Mesenchymal stem cell (in vitro differentiated cells and primary cell): ENCODE data around the gene MBL2.

ENCODE experiments used
- DNase-seq: peaks from one replicate; pipeline ENCODE4 v3.0.0-alpha.2; 2013
- H2AFZ ChIP-seq: one replicate; pipeline ENCODE4 v1.6.1; 2013; ENCODE audit warnings: low read depth, mild to moderate bottlenecking, control low read depth, inconsistent platforms, low read length, moderate library complexity
- H2AK5ac ChIP-seq: 2 replicates; pipeline ENCODE4 v1.6.1; 2013; ENCODE audit warnings: low read length, moderate library complexity, mild to moderate bottlenecking, inconsistent platforms; ENCODE audit not compliant: severe bottlenecking
- H2BK120ac ChIP-seq: one replicate; pipeline ENCODE4 v1.6.1; 2013; ENCODE audit warnings: low read depth, mild to moderate bottlenecking, inconsistent platforms, low read length, moderate library complexity
- H2BK12ac ChIP-seq, 2 experiments: one replicate each; pipeline ENCODE4 v1.6.1; 2013; ENCODE audit warnings: inconsistent platforms in 2 of 2, low read length in 2 of 2, mild to moderate bottlenecking in 2 of 2, moderate library complexity in 2 of 2, control low read depth in 1 of 2
- H2BK15ac ChIP-seq: one replicate; pipeline ENCODE4 v1.6.1; 2013; ENCODE audit warnings: mild to moderate bottlenecking, low read depth, inconsistent platforms; ENCODE audit not compliant: poor library complexity, severe bottlenecking
- H2BK5ac ChIP-seq: 2 replicates; pipeline ENCODE4 v1.6.1; 2013; ENCODE audit warnings: low read depth, mild to moderate bottlenecking, low read length, control low read depth, inconsistent platforms; ENCODE audit not compliant: poor library complexity, severe bottlenecking
- H3K14ac ChIP-seq, 2 experiments: one replicate each; pipeline ENCODE4 v1.6.1; 2013; ENCODE audit warnings: inconsistent platforms in 2 of 2, low read length in 2 of 2, control low read depth in 1 of 2, mild to moderate bottlenecking in 1 of 2, moderate library complexity in 1 of 2
- H3K18ac ChIP-seq, 2 experiments: one replicate each; pipeline ENCODE4 v1.6.1; 2013; ENCODE audit warnings: inconsistent platforms in 2 of 2, low read length in 2 of 2, control low read depth in 1 of 2, low read depth in 1 of 2, mild to moderate bottlenecking in 1 of 2
- H3K23ac ChIP-seq, 2 experiments: one replicate each; pipeline ENCODE4 v1.6.1; 2013; ENCODE audit warnings: inconsistent platforms in 2 of 2, low read length in 2 of 2, mild to moderate bottlenecking in 2 of 2, moderate library complexity in 2 of 2, control low read depth in 1 of 2
- H3K27ac ChIP-seq: 2 replicates; pipeline ENCODE4 v1.5.1; 2013; ENCODE audit warnings: mild to moderate bottlenecking, moderate library complexity, low read length, control low read depth, inconsistent platforms; ENCODE audit not compliant: poor library complexity, severe bottlenecking
- H3K27me3 ChIP-seq, 2 experiments: 2 replicates each; pipeline versions ENCODE4 v1.6.1 to v1.7.0; 2013; ENCODE audit warnings: low read length in 2 of 2, mild to moderate bottlenecking in 2 of 2, moderate library complexity in 2 of 2, control low read depth in 1 of 2, inconsistent platforms in 1 of 2; ENCODE audit not compliant: control insufficient read depth in 1 of 2, insufficient read depth in 1 of 2
- H3K36me3 ChIP-seq, 2 experiments: 2 replicates each; pipeline versions ENCODE4 v1.6.1 to v1.7.0; 2013; ENCODE audit warnings: low read length in 2 of 2, control low read depth in 1 of 2, inconsistent platforms in 1 of 2, low read depth in 1 of 2, mild to moderate bottlenecking in 1 of 2; ENCODE audit not compliant: insufficient read depth in 2 of 2, control insufficient read depth in 1 of 2
- H3K4ac ChIP-seq, 2 experiments: one replicate each; pipeline ENCODE4 v1.6.1; 2013; ENCODE audit warnings: inconsistent platforms in 2 of 2, low read length in 2 of 2, mild to moderate bottlenecking in 2 of 2, moderate library complexity in 2 of 2, control low read depth in 1 of 2, low read depth in 1 of 2
- H3K4me1 ChIP-seq: 2 replicates; pipeline ENCODE4 v1.6.1; 2013; ENCODE audit warnings: low read depth, low read length, control low read depth; ENCODE audit not compliant: control insufficient read depth, insufficient read depth
- H3K4me2 ChIP-seq: 2 replicates; pipeline ENCODE4 v1.6.1; 2013; ENCODE audit warnings: low read length, mild to moderate bottlenecking, inconsistent platforms; ENCODE audit not compliant: poor library complexity, severe bottlenecking
- H3K4me3 ChIP-seq, 2 experiments: 2 replicates each; pipeline versions ENCODE4 v1.5.1 to v1.7.0; 2013; ENCODE audit warnings: low read length in 2 of 2, mild to moderate bottlenecking in 2 of 2, control low read depth in 1 of 2, low read depth in 1 of 2; ENCODE audit not compliant: insufficient read depth in 1 of 2
- H3K79me1 ChIP-seq: replicated peaks from 2 replicates; pipeline ENCODE4 v1.6.1; 2013; ENCODE audit warnings: mild to moderate bottlenecking, control low read depth, low read length, inconsistent platforms; ENCODE audit not compliant: poor library complexity, severe bottlenecking
- H3K9ac ChIP-seq: 2 replicates; pipeline ENCODE4 v1.7.0; 2013; ENCODE audit warnings: mild to moderate bottlenecking, low read length, moderate library complexity
- H3K9me3 ChIP-seq: 2 replicates; pipeline ENCODE4 v1.7.0; 2013; ENCODE audit warnings: mild to moderate bottlenecking, low read length; ENCODE audit not compliant: control insufficient read depth
- H4K8ac ChIP-seq: one replicate; pipeline ENCODE4 v1.6.1; 2013; ENCODE audit warnings: inconsistent platforms, mild to moderate bottlenecking, low read length, moderate library complexity
- H4K91ac ChIP-seq: one replicate; pipeline ENCODE4 v1.6.1; 2013; ENCODE audit warnings: mild to moderate bottlenecking, low read length, inconsistent platforms
- WGBS: methylation state at CpG from one replicate; pipeline ENCODE4 v1.1.7; 2013; ENCODE audit warnings: mixed read lengths; 5-methylcytosine and 5-hydroxymethylcytosine counted together

MBL2 gene

DNA sequence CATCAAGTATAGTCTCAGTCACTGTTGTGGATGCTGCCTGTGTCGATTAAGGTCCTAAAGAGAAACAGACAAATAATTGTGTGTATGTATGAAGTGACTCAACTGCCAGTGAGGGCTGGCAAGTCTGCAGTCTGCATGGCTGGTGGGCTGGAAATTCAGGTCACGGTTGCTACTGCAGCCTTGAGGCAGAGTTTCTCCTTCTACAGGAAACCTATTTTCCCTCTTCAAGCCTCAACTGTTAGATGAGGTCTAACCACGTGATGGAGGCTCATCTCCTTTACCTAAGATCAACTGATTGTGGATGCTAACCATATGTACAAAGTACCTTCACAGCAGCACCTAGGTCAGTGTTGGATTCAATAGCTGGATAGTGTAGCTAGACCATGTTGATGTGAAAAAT, 29.9 kb downstream of the MBL2 start:
- DNase-seq, result no peak
- no peaks in the 10 kb centered on the region for H3K79me1 ChIP-seq
- no peak overlapping the region for H2BK5ac ChIP-seq
- H3K27me3 ChIP-seq, result peaks cover 0 to 39% of the 10 kb centered on the region in 2 experiments
- H3K18ac ChIP-seq, result no peak overlapping the region
- no peak overlapping the region for H3K27ac ChIP-seq
- H3K9ac ChIP-seq, result no peak overlapping the region
- H3K4me2 ChIP-seq, result no peak overlapping the region
- no peak overlapping the region for H3K4ac ChIP-seq
- no peaks in the 10 kb centered on the region for H3K36me3 ChIP-seq
- H4K8ac ChIP-seq, result no peak overlapping the region
- no peak overlapping the region for H2AFZ ChIP-seq
- H3K23ac ChIP-seq, result no peak overlapping the region
- 67% methylated on average over 3 of the region's 3 CpGs for WGBS
- H3K9me3 ChIP-seq, result no peaks in the 10 kb centered on the region
- H3K4me1 ChIP-seq, result no peaks in the 10 kb centered on the region
- no peak overlapping the region for H2BK12ac ChIP-seq
- H4K91ac ChIP-seq, result no peak overlapping the region
- H3K14ac ChIP-seq, result no peak overlapping the region
- no peak overlapping the region for H2BK120ac ChIP-seq
- H2AK5ac ChIP-seq, result no peak overlapping the region
- H2BK15ac ChIP-seq, result no peak overlapping the region
- no peak overlapping the region for H3K4me3 ChIP-seq

DNA sequence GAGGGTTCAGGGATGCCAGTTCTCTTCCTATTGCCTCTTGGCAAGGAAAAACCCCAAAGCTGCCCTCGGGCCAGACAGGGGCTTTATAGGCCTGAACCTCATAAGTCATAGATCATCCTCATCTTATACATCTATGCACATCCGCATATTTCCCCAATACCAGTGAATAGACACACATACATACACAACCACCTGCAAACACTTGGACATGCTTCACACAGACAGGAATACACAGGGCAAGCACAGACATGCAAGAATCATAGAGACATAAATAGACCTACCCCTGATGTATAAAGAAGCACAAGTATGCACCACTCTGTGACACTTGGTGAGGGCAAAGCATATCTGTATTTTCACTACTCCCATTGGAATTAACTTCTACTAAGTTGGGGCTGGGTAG, 30.7 kb downstream of the MBL2 start:
- Histone ChIP-seq H3K23ac (no peak overlapping the region), H3K36me3 (no peaks in the 10 kb centered on the region), H3K4ac (no peak overlapping the region), H4K91ac (no peak overlapping the region), H3K14ac (no peak overlapping the region), H4K8ac (no peak overlapping the region), H3K9me3 (no peaks in the 10 kb centered on the region), H2BK15ac (no peak overlapping the region), H3K4me3 (no peak overlapping the region), H3K79me1 (no peaks in the 10 kb centered on the region), H3K4me2 (no peak overlapping the region), H2BK120ac (no peak overlapping the region), H2BK12ac (no peak overlapping the region), H2BK5ac (no peak overlapping the region), H3K18ac (no peak overlapping the region), H3K27ac (no peak overlapping the region), H3K27me3 (peaks cover 0 to 40% of the 10 kb centered on the region in 2 experiments), H2AK5ac (no peak overlapping the region), H2AFZ (no peak overlapping the region), H3K4me1 (no peaks in the 10 kb centered on the region), H3K9ac (no peak overlapping the region)
- WGBS, result 89% methylated on average over 2 of the region's 2 CpGs
- DNase-seq, result no peak

DNA sequence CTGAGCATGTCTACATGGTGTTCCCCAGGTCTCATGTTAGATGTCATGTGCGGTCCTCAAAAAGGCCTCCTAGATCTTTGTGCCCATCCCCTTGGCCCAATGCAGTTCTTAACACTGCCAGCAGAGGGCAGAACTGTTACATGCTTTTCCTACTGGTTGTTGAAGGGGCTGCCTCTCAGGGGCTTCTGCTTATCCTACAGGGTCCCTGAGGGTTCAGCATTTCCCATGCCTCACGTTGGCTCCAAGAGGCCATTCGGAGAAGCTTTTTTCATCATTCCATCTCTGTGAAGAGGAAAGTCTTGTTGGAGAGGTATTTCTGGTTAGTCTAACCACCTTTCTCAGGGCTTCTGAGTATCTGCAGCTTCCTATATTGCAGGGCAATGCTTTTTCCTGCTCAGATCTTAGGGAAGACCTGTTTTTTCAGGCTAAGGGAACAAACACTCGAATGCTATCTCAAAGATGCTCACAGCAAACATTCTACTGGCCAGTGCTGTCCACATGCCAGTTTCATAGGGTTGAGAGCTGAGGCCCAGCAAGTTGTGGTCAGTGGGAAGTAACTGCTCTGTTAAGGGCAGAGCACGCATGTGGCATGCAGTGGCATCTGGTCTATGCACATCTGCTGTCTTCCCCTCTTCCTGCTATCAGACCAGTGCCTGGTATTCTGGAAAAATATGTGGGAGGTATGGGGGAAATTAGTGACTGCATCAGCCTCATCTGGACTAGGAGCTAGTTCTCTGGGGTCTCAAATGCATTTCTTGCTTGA, 31.5 kb downstream of the MBL2 start:
- H4K91ac ChIP-seq, result no peak overlapping the region
- no peaks in the 10 kb centered on the region for H3K9me3 ChIP-seq
- no peak overlapping the region for H3K14ac ChIP-seq
- H3K4me2 ChIP-seq, result no peak overlapping the region
- H3K23ac ChIP-seq, result no peak overlapping the region
- no peak overlapping the region for H3K9ac ChIP-seq
- no peaks in the 10 kb centered on the region for H3K79me1 ChIP-seq
- no peak overlapping the region for H2AK5ac ChIP-seq
- no peak overlapping the region for H4K8ac ChIP-seq
- WGBS, result 79% methylated on average over 4 of the region's 5 CpGs
- H3K4ac ChIP-seq, result no peak overlapping the region
- no peak overlapping the region for H2AFZ ChIP-seq
- H2BK15ac ChIP-seq, result no peak overlapping the region
- no peak overlapping the region for H3K27ac ChIP-seq
- H3K36me3 ChIP-seq, result no peaks in the 10 kb centered on the region
- H3K18ac ChIP-seq, result no peak overlapping the region
- peaks cover 0 to 36% of the 10 kb centered on the region in 2 experiments for H3K27me3 ChIP-seq
- no peak overlapping the region for H2BK12ac ChIP-seq
- peak; percentile 65 for DNase-seq
- no peak overlapping the region for H3K4me3 ChIP-seq
- H2BK5ac ChIP-seq, result no peak overlapping the region
- no peak overlapping the region for H2BK120ac ChIP-seq
- no peaks in the 10 kb centered on the region for H3K4me1 ChIP-seq

DNA sequence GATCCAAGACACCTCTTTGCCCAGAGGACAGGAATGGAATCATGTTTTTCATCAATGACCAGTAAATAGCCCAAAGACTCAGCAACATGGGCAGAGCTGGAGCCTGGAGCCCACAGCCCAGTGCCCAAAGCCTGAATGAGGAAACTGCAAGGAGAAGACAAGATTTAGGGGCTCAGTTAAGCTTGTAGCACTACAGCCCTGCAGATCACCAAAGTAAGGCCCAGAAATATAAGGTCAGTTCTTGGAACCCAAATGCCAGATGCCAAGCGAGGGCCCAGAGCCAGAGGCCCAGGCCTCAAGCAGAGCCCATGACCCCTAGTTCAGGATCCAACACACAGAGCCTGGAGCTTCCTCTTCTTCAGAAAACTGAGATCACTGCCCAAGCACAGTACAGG, 32.4 kb downstream of the MBL2 start:
- Histone ChIP-seq H2BK15ac (no peak overlapping the region), H2BK120ac (no peak overlapping the region), H3K4me2 (no peak overlapping the region), H2AFZ (no peak overlapping the region), H4K91ac (no peak overlapping the region), H2BK12ac (no peak overlapping the region), H3K27me3 (peaks cover 0 to 36% of the 10 kb centered on the region in 2 experiments), H2AK5ac (no peak overlapping the region), H3K18ac (no peak overlapping the region), H4K8ac (no peak overlapping the region), H3K23ac (no peak overlapping the region), H3K4ac (no peak overlapping the region), H3K27ac (no peak overlapping the region), H3K14ac (no peak overlapping the region), H3K9ac (no peak overlapping the region), H2BK5ac (no peak overlapping the region), H3K4me1 (no peaks in the 10 kb centered on the region), H3K4me3 (no peak overlapping the region), H3K9me3 (no peaks in the 10 kb centered on the region), H3K79me1 (no peaks in the 10 kb centered on the region), H3K36me3 (no peaks in the 10 kb centered on the region)
- 100% methylated on average over 1 of the region's 1 CpG for WGBS
- no peak for DNase-seq
